DMS153 treated with DMSO at 0.1 percent for 48 hours (cell line): ENCODE data around the gene ZNF18.

Experiments used
- DNase-seq: peaks from one replicate; lab custom pipeline; 2025; ENCODE audit not compliant: unreplicated experiment; lab: John Stamatoyannopoulos, UW

Gene ZNF18, protein sequence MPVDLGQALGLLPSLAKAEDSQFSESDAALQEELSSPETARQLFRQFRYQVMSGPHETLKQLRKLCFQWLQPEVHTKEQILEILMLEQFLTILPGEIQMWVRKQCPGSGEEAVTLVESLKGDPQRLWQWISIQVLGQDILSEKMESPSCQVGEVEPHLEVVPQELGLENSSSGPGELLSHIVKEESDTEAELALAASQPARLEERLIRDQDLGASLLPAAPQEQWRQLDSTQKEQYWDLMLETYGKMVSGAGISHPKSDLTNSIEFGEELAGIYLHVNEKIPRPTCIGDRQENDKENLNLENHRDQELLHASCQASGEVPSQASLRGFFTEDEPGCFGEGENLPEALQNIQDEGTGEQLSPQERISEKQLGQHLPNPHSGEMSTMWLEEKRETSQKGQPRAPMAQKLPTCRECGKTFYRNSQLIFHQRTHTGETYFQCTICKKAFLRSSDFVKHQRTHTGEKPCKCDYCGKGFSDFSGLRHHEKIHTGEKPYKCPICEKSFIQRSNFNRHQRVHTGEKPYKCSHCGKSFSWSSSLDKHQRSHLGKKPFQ

DNA sequence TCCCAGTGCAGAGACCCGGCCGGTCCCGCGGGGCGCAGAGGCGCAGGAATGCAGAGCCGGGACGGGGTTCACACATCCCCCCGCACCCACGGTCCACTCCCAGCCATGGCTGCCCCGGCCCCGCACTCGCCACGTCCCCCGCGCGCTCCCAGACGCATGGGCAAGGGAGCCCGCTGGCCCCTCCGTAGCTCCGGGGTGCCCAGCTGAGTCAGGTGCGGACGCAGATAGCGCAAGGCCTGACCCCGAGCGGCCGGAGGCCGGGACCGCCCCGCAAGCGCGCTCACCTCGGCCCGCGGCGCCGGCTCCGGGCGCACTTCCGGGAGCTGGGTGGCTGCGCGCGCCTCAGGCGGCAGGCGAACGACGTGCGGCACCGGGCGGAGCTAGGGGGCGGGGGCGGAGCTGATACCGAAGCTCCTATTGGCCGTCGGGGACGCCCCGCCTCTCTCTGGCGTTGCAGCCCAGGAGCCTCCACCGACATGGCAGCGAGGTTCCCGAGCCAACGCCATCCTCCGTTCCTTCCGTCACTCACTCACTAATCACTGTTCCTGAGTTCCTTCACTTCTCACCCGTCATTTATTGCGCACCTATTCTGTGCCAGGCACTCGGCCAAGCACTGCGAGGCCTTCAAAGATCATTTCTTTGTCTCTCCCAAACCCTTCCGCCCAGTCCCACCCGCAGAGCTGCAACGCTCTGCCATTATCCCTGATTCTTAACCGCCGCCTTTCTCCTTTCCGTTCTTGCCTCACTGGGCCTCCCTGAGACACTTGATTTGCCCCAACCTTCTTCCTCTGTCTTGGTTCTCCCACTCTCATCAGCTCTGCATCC is at the start of gene ZNF18:
ZNF18 (minus strand) TSS at position 329 of the 825 bp plus-strand sequence. CDS start 4,646 bp downstream, outside the sequence.
- DNase-seq = peak; percentile 28

- DNase-seq = no peak
Measured at GRCh38 chr17:12046786-12047185, 49.5 kb upstream of the ZNF18 start.

DNA sequence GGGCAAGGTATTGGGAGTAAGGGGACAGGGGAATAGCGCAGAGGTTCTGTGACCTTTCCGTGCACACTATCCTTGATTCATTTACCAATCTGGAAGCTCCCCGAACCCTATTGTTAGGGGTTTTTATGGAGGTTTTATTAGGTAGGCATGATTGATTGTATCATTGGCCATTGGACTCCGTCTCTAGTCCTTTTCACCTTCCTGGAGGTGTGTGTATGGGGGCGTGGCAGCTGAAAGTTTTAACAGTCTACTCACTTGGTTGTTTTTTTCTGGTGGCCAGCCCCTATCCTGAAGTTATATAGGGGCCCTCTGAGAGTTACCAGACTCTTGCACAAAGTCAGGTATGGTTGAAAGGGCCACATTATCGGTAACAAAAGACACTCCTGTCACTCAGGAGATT is 46.4 kb upstream of the ZNF18 start:
- no peak for DNase-seq

- no peak for DNase-seq
Measured at GRCh38 chr17:12041312-12041711, 44.0 kb upstream of the ZNF18 start.

DNA sequence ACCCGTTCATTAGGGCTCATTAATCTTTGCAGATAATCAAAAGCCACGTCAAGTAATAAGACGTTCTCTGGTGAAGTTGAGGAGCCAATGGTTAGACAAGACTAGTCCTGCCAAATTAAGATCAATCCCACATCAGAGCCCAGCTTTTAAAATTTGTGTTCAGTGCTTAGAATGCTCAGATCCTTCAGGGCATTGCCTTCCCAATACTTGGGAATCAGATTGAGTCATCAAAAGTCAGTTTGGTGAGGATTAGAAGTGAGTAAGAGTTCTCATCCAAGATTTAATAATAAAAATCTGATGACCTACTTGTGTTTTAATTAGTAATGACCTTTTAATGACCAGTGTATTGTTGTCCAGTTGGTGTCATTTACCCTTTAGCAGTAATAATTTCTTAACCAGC is 43.2 kb upstream of the ZNF18 start:
- DNase-seq = no peak

DNA sequence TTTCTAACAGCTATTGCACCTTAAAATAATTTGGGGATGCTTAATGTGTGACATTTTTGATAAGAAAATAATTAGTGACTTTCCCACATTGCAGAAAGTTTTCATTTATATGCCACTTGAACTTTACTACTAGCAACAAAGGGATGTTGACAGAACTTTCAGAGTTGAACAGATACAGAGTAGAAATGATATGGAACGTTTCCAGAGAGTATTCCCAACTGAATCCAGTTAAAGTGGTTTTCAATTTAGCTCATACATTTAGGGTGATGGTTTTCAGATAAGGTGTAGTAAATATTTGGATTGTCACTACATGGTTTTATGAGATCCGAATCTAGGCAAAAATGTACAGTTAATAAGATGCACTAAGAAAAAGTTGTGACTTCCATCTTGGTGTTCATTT is 40.7 kb upstream of the ZNF18 start:
- no peak for DNase-seq

DNA sequence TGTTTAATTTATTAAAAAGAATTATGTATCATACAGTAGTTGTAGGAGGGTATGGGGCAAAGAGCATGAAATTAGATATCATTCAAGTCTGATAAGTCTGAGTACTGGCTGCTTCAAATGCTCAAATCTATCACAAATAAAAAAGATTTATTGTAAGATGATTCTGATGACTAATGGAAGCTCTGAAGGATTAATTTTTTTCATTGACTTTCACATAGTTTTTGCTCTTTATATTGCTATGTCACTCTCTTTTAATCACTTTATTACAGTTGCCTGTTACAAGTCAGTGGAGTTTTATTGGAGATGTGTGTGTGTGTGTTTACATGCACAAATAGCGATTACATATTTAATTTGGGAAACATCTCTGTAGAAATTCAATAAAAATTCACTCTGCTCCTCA is 38.4 kb upstream of the ZNF18 start:
- DNase-seq = no peak

- no peak for DNase-seq
Measured at GRCh38 chr17:12034538-12034937, 37.3 kb upstream of the ZNF18 start.

DNA sequence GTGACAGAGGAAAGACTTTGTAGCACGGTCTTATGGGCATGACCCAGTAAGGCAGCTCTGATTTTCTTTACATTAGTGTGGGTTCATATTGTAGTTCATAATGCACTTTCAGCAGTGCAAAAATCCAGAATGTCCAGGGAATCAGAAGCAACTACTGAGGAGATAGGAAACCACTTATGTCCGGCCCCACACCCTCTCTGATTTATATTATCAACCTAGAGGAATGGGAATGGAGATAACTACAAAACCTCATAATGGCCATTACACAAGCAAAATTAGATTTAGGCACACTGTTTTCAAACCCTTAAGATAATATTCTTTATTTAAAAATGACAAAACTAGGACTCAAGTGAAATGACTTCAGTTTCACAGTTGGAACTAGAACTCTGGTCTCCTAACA is 31.3 kb upstream of the ZNF18 start:
- DNase-seq = no peak

- no peak for DNase-seq
Measured at GRCh38 chr17:12027658-12028057, 30.4 kb upstream of the ZNF18 start.

DNA sequence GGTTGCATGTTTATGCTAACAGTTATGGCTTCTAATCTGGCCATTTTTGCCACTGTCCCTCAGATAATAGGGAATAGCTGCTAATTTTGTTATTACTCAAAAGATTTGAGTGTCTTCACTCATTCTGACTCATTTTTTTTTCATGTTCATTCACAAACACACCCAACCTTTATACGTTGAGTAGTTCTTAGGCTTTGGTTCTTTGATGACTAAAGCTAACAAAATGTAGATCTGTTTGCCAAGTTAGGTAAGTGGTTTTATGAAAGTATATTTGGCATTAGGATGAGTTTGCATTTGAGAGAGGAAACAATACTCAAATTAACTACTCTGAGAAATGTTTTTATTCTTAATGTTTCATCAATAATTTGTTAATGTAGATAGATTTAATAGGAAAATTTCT is 27.1 kb upstream of the ZNF18 start:
- DNase-seq = no peak

- DNase-seq = no peak
Measured at GRCh38 chr17:12022310-12022709, 25.0 kb upstream of the ZNF18 start.

GRCh38 chr17:12021623-12022140 is 24.4 kb upstream of the ZNF18 start:
- no peak for DNase-seq

GRCh38 chr17:12020642-12021622 is 23.7 kb upstream of the ZNF18 start, which contains the start of gene MAP2K4:
Gene MAP2K4, plus strand, starts transcription at chr17:12020877. Its CDS starts 10 bp downstream, at chr17:12020887.
- peak; percentile 22 for DNase-seq

GRCh38 chr17:12007466-12007865 is 10.2 kb upstream of the ZNF18 start:
- DNase-seq = no peak

GRCh38 chr17:11999696-12000095 is 2.4 kb upstream of the ZNF18 start:
- DNase-seq = no peak

DNA sequence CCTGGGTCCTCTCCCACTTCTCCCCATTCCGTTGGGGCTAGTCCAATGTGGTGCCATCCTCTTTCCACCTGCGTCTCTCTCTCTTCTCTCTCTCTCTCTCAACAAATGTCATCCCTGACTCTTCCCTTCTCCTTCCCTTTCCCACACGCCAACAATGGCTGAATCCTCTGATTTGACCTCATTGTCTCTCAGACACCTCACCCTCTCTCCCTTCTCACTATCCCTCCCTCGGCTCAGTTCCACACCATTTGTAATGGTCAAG is 628 bp upstream of the ZNF18 start:
- DNase-seq = no peak

- no peak for DNase-seq
Measured at GRCh38 chr17:11996722-11997146, 541 bp downstream of the ZNF18 start.

DNA sequence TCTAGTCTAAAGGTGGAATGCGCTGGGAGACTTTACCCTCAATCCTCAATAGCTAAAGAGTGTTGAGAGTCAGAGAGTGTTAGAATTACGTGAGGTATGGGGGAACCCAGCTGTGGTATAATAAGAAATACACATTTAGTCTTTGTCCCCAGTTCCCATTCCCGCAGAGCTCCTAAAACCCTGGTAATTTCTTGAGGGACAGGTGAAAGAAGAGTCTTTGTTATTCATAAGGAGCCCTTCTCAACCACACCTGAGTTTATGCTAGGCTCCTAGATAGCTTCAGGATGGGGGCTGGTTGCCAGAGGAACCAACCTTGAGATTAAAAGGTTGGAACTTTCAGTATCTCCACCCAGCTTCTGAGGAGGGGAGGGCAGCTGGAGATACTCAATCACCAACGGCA is 5.8 kb downstream of the ZNF18 start:
- DNase-seq = no peak

- DNase-seq = no peak
Measured at GRCh38 chr17:11990363-11990983, 6.8 kb downstream of the ZNF18 start.
